Tibial artery (tissue), 4 donors: Measurements from ENCODE around the gene PCNX3.

ENCODE experiments used
- DNase-seq, 2 donors: peaks; one replicate each; pipeline ENCODE4 v3.0.0-alpha.2; 2019
- H3K27ac ChIP-seq, 2 donors: fragments of 200-600 bp; sonication (generic) in 1 of 2; 1 replicate in 1 of 2; 2 replicates in 1 of 2; pipeline ENCODE4 v1.5.1; 2018 to 2019; ENCODE audit warnings: mild to moderate bottlenecking in 1 of 2
- H3K27me3 ChIP-seq, 2 donors: fragments of 200-600 bp; sonication (generic) in 1 of 2; one replicate each; pipeline versions ENCODE4 v1.5.1 to v1.6.0; 2016 to 2019
- H3K36me3 ChIP-seq, 3 donors: fragments of 200-600 bp; sonication (generic) in 2 of 3; one replicate each; pipeline ENCODE4 v1.5.1; 2016 to 2019; ENCODE audit warnings: mild to moderate bottlenecking in 2 of 3
- H3K4me1 ChIP-seq, 4 donors: fragments of 200-600 bp; sonication (generic) in 2 of 4; 1 replicate in 3 of 4; 2 replicates in 1 of 4; pipeline ENCODE4 v1.5.1; 2016 to 2019
- H3K4me3 ChIP-seq, 2 donors: fragments of 200-600 bp; sonication (generic) in 1 of 2; 1 replicate in 1 of 2; 2 replicates in 1 of 2; pipeline ENCODE4 v1.5.1; 2018 to 2019; ENCODE audit warnings: mild to moderate bottlenecking in 2 of 2
- H3K9me3 ChIP-seq, 3 donors: fragments of 200-600 bp; sonication (generic) in 1 of 3; one replicate each; pipeline ENCODE4 v1.5.1; 2016 to 2019
- intact Hi-C: fragments of 100-400 bp; cut with DNase I; formaldehyde crosslinking; loops from one replicate; pipeline ENCODE4 v1.15.0; 2023; ENCODE audit warnings: low total_unique reads
- TF ChIP-seq, protein P1 (sequence below), 2 experiments: fragments of 200-600 bp in 1 of 2; fragments of 450-650 bp in 1 of 2; IDR thresholded peaks; one replicate each; pipeline ENCODE4 v1.5.1; 2017 to 2019; ENCODE audit warnings: antibody characterized with exemption in 2 of 2, mild to moderate bottlenecking in 1 of 2, moderate library complexity in 1 of 2

PCNX3 gene

DNA sequence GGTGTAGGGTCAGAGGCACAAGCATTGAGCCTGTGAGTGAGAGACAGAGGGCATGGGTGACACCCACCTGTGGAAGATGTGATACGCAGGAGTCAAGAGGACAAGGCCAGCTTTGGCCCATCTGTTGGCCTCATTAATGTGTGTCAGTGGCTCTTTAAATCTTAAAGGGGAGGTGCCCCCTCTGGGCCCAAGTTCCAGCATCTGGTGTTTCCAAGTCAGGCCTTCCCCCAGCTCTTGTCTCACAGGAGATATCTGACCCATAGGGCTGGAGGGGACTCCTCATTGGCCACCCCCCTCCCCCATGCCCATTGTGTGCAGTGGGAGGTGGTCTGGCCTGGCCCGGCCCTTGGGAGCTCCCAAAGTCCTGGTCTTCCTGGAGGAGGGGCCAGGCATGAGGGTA, 28.9 kb upstream of the PCNX3 start:
- peak overlapping the region; percentile 68 to 74 for H3K27ac ChIP-seq
- no peaks in the 10 kb centered on the region for H3K27me3 ChIP-seq
- peaks cover 0 to 40% (median 35%) of the 10 kb centered on the region in 4 donors for H3K4me1 ChIP-seq
- no peak for DNase-seq
- H3K9me3 ChIP-seq = no peaks in the 10 kb centered on the region
- H3K4me3 ChIP-seq = peak overlapping the region in 1 of 2 donors; percentile 15
- intact Hi-C loops = loop anchor here (5.0 kb wide), 1 partner anchor 44 kb away; no protein-coding TSS in a partner anchor
- H3K36me3 ChIP-seq = peaks cover 55 to 78% (median 65%) of the 10 kb centered on the region in 3 donors
- TF ChIP-seq, protein P1, sequence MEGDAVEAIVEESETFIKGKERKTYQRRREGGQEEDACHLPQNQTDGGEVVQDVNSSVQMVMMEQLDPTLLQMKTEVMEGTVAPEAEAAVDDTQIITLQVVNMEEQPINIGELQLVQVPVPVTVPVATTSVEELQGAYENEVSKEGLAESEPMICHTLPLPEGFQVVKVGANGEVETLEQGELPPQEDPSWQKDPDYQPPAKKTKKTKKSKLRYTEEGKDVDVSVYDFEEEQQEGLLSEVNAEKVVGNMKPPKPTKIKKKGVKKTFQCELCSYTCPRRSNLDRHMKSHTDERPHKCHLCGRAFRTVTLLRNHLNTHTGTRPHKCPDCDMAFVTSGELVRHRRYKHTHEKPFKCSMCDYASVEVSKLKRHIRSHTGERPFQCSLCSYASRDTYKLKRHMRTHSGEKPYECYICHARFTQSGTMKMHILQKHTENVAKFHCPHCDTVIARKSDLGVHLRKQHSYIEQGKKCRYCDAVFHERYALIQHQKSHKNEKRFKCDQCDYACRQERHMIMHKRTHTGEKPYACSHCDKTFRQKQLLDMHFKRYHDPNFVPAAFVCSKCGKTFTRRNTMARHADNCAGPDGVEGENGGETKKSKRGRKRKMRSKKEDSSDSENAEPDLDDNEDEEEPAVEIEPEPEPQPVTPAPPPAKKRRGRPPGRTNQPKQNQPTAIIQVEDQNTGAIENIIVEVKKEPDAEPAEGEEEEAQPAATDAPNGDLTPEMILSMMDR (IDR thresholded peaks at IDR 0.05) = no peak

DNA sequence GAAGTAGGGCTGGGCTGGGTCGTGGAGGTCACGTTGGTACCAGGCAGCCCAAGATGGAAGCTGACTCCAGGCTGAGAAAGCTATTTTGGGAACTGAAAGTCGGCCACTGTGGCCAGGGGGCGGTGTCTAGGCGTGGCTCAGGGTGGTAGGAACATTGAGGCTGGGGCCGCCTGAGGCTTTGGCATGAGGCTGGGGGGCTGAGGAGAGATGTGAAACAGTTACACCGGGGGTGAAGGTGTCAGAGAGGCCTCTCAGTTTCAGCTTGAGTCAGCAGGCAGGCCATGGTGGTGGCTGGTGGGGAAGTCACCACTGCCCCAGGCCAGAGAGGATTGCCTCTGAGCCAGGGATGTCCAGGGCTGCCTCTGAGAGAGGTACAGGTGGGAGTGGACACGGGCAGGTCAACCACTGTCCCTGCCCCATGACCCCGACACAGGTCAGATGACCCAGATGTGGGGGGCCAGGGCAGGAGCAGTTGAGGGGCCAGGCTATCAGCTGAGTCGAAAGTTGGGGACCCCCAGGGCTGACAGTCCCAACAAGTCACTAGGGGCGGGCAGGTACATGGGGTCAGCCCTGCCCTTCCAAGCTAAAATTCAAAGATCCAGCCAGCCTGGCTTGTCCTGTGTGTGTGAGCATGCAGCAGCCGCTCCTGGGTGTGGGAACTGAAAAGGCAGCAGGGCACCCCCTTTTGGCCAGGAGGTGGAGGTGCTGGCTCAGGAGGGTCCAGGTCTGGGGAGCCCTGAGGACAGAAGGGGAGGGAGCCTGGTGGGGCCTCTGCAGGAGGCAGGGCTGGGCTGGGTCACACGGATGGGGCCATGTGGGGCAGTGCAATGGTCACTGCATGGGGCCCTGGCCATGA, 27.1 kb upstream of the PCNX3 start:
- H3K27ac ChIP-seq = peak overlapping the region; percentile 68 to 74
- H3K9me3 ChIP-seq = no peaks in the 10 kb centered on the region
- no peak overlapping the region for H3K4me3 ChIP-seq
- peak; percentile 60 to 87 for DNase-seq
- intact Hi-C loops = loop anchor here (5.0 kb wide), 1 partner anchor 46 kb away; no protein-coding TSS in a partner anchor
- peaks cover 53 to 80% (median 69%) of the 10 kb centered on the region in 3 donors for H3K36me3 ChIP-seq
- TF ChIP-seq, protein P1 (IDR thresholded peaks at IDR 0.05) = peak; percentile 21 to 44
- H3K27me3 ChIP-seq = no peaks in the 10 kb centered on the region
- peaks cover 0 to 47% (median 40%) of the 10 kb centered on the region in 4 donors for H3K4me1 ChIP-seq

DNA sequence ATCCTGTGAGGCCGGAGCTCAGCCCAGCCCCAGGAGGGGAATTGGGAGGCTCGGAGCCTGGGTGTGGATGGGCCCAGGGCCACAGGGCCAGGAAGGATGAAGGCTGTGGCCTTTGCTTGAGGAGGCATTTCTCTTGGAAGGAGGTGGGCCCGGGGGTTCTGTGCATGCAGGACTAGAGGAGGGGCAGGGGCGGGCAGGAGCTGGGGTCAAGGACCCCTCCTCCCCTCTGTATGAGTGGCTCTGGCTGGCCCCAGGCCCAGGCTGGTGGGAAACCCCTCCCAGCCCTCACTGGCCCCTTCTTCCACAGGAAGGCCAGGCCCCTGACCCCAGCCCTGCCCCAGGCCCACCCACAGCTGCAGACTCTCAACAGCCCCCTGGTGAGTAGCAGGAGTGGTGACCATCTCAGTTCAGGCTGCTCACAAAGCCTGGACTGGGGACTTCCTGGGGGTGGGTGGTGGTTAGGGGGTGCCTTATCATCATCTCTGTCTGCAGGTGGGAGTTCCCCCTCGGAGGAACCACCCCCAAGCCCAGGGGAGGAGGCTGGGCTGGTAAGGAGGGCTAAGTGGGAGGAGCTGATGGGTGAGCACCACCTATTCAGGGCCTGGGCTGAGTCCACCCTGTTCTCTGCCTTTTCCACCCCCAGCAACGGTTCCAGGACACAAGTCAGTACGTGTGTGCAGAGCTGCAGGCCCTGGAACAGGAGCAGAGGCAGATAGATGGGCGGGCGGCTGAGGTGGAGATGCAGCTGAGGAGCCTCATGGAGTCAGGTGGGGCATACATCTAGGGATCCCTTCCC, 25.9 kb upstream of the PCNX3 start:
- TF ChIP-seq, protein P1 (IDR thresholded peaks at IDR 0.05) = no peak
- Histone ChIP-seq H3K27me3 (no peaks in the 10 kb centered on the region), H3K36me3 (peaks cover 41 to 70% (median 60%) of the 10 kb centered on the region in 3 donors), H3K27ac (peak overlapping the region; percentile 24 to 74), H3K9me3 (no peaks in the 10 kb centered on the region), H3K4me3 (no peak overlapping the region), H3K4me1 (peaks cover 0 to 56% (median 45%) of the 10 kb centered on the region in 4 donors)
- intact Hi-C loops = loop anchor here (5.0 kb wide), 1 partner anchor 47 kb away; no protein-coding TSS in a partner anchor
- DNase-seq = no peak

DNA sequence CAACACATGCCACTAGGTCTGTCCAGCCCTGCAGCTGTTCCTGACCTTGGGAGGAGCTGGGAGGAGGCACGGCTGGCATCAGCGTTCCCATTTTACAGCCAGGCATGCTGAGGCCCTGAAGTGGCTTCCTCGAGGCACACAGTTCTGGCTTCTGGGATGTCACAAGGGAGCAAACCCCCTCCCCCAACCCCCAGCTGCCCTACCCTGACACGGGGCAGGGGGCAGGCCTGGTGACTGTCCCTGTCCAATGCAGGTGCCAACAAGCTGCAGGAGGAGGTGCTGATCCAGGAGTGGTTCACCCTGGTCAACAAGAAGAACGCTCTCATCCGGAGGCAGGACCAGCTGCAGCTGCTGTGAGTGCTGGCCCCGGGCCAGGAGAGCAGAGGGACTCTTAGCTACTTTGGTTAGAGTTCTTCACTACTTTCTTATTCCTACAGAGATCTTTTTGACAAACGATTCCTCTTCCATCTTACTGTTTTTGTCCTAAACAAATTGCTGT, 25.3 kb upstream of the PCNX3 start:
- Histone ChIP-seq H3K27me3 (no peaks in the 10 kb centered on the region), H3K27ac (peak overlapping the region; percentile 3 to 24), H3K9me3 (no peaks in the 10 kb centered on the region), H3K4me1 (peaks cover 0 to 53% (median 47%) of the 10 kb centered on the region in 4 donors), H3K4me3 (no peak overlapping the region), H3K36me3 (peaks cover 39 to 64% (median 56%) of the 10 kb centered on the region in 3 donors)
- DNase-seq = no peak
- intact Hi-C loops = no loop called here
- TF ChIP-seq, protein P1 (IDR thresholded peaks at IDR 0.05) = no peak
